ENCODE results near the gene PPM1B.
A peak's percentile ranks its signal among the peaks of the same experiment; 100 is the strongest.

PPM1B gene

GRCh38 chr2:44168681-44169154, at the start of gene PPM1B:
TSS of gene PPM1B (plus strand) at chr2:44168875. CDS start at chr2:44201200, 32,325 bp downstream.
- no peak for TF ChIP-seq CTCF (IDR thresholded peaks at IDR 0.05; ENCODE audit: control insufficient read depth, extremely low read depth, insufficient read depth)
- DNase-seq (ENCODE audit: low read depth): no peak
- H3K4me3 ChIP-seq (ENCODE audit: low read depth, low read length): peak within 1 kb of the TSS; percentile 73

GRCh38 chr2:44119878-44120277, 48.8 kb upstream of the PPM1B start:
- H3K4me3 ChIP-seq (ENCODE audit: low read depth, low read length): no peak overlapping the region
- DNase-seq (ENCODE audit: low read depth): no peak
- no peak for TF ChIP-seq CTCF (IDR thresholded peaks at IDR 0.05; ENCODE audit: control insufficient read depth, extremely low read depth, insufficient read depth)

- TF ChIP-seq CTCF (IDR thresholded peaks at IDR 0.05; ENCODE audit: control insufficient read depth, extremely low read depth, insufficient read depth): no peak
- no peak for DNase-seq (ENCODE audit: low read depth)
- no peak overlapping the region for H3K4me3 ChIP-seq (ENCODE audit: low read depth, low read length)
These were observed 48.2 kb upstream of the PPM1B start for GRCh38 chr2:44120428-44120827.

GRCh38 chr2:44121899-44122298, 46.8 kb upstream of the PPM1B start:
- TF ChIP-seq CTCF (IDR thresholded peaks at IDR 0.05; ENCODE audit: control insufficient read depth, extremely low read depth, insufficient read depth): no peak
- no peak overlapping the region for H3K4me3 ChIP-seq (ENCODE audit: low read depth, low read length)
- no peak for DNase-seq (ENCODE audit: low read depth)

GRCh38 chr2:44124500-44124899, 44.2 kb upstream of the PPM1B start:
- H3K4me3 ChIP-seq (ENCODE audit: low read depth, low read length): no peak overlapping the region
- no peak for TF ChIP-seq CTCF (IDR thresholded peaks at IDR 0.05; ENCODE audit: control insufficient read depth, extremely low read depth, insufficient read depth)
- DNase-seq (ENCODE audit: low read depth): no peak

GRCh38 chr2:44126106-44126797, 42.4 kb upstream of the PPM1B start:
- no peak for DNase-seq (ENCODE audit: low read depth)
- H3K4me3 ChIP-seq (ENCODE audit: low read depth, low read length): no peak overlapping the region
- no peak for TF ChIP-seq CTCF (IDR thresholded peaks at IDR 0.05; ENCODE audit: control insufficient read depth, extremely low read depth, insufficient read depth)

- DNase-seq (ENCODE audit: low read depth): no peak
- TF ChIP-seq CTCF (IDR thresholded peaks at IDR 0.05; ENCODE audit: control insufficient read depth, extremely low read depth, insufficient read depth): no peak
- H3K4me3 ChIP-seq (ENCODE audit: low read depth, low read length): no peak overlapping the region
These were observed 38.2 kb upstream of the PPM1B start for GRCh38 chr2:44130441-44130840.

All from LNCaP clone FGC (cell line).